ENCODE measurements around the gene BMPER.

The BMPER gene

DNA sequence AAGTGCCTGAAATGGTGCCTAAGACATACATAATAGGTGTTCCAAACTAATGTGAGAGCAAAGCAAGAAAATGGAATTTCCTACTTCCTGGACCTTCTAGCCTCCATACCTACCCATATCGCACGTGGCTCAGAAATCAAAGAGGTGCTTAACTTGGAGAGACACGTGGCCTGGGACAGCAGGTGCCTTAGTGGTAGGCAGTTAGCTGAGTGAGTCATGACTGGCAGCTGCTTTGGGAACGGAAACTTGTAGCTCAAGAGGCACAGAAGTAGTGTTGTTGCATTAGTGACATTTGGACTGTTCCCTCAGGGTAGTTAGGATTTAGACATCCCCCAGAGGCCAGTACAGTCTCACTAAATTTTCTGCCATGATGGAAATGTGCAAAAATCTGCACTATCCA is 12.0 kb upstream of the BMPER start:
- Histone ChIP-seq H3K27ac (ENCODE audit: extremely low read depth, low read depth, low read length) (no peak overlapping the region), H3K9me3 (ENCODE audit: control insufficient read depth, insufficient read depth, low read depth, low read length) (no peaks in the 10 kb centered on the region), H3K4me1 (ENCODE audit: control insufficient read depth, insufficient read depth, low read length) (no peaks in the 10 kb centered on the region), H3K4me3 (ENCODE audit: low read depth, low read length) (no peak overlapping the region), H3K36me3 (ENCODE audit: control insufficient read depth in 2 of 2, insufficient read depth in 1 of 2, low read length in 2 of 2) (no peaks in the 10 kb centered on the region)
- TF ChIP-seq ZNF549 (tag by site-specific recombination; IDR thresholded peaks at IDR 0.05) = no peak
- ChIA-PET CTCF (no interaction called here), POLR2A (no interaction called here)

DNA sequence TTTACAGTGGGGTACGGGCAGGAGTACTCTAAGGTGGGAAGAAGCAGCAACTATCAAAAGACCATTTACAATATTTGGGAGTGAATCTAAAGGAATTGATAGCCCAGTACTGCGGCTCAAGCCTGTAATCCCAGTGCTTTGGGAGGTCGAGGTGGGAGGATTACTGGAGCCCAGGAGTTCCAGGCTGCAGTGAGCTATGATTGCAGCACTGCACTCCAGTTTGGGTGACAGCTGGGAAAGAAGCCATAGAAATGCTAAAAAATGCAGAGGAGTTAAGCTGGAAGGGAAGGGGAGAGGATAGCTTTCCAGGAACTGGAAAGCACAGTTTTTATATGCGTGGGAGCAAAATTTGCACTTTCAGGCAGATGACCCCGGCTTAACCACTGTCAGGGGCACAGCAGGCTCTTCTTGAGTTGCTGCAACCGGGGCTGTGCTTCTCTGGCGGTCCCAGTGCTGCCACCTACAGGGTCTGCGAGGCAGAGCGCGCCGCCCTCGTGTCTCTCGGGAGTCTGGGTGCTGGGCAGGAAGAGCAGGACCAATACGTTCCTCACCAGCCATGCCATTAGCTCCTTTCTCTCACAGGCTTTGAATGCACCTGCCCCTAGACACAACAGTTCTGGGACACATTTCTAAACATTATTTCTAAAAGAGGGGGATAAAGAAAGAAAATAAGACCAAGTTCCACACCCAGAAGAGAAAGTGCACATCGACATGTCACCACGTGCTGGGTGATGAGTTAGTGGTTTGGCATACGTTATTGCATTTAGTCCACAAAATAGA is 10.1 kb upstream of the BMPER start:
- no peaks in the 10 kb centered on the region for H3K4me1 ChIP-seq (ENCODE audit: control insufficient read depth, insufficient read depth, low read length)
- H3K9me3 ChIP-seq (ENCODE audit: control insufficient read depth, insufficient read depth, low read depth, low read length) = no peaks in the 10 kb centered on the region
- no peaks in the 10 kb centered on the region for H3K36me3 ChIP-seq (ENCODE audit: control insufficient read depth in 2 of 2, insufficient read depth in 1 of 2, low read length in 2 of 2)
- CTCF ChIA-PET = interaction anchor here (0.5 to 2.6 kb wide), 44 partner anchors 8 to 1696 kb away, joined by 3 to 28 read pairs (median 3); no protein-coding TSS in a partner anchor
- no peak overlapping the region for H3K4me3 ChIP-seq (ENCODE audit: low read depth, low read length)
- POLR2A ChIA-PET = no interaction called here
- no peak overlapping the region for H3K27ac ChIP-seq (ENCODE audit: extremely low read depth, low read depth, low read length)
- TF ChIP-seq ZNF341 (tag by site-specific recombination; IDR thresholded peaks at IDR 0.05; ENCODE audit: low read depth) (peak; percentile 63), ZNF202 (tag by site-specific recombination; IDR thresholded peaks at IDR 0.05; ENCODE audit: borderline replicate concordance) (no peak), ZNF121 (tag by site-specific recombination; IDR thresholded peaks at IDR 0.05) (no peak), ZBTB20 (tag by site-specific recombination; IDR thresholded peaks at IDR 0.05) (no peak), IKZF3 (tag by site-specific recombination; IDR thresholded peaks at IDR 0.05) (no peak), ZNF677 (tag by site-specific recombination; IDR thresholded peaks at IDR 0.05) (no peak), ZNF10 (tag by site-specific recombination; IDR thresholded peaks at IDR 0.05) (no peak), FEZF1 (tag by site-specific recombination; IDR thresholded peaks at IDR 0.05) (no peak), YY1 (tag by site-specific recombination; IDR thresholded peaks at IDR 0.05) (no peak), ZBTB17 (tag by site-specific recombination; IDR thresholded peaks at IDR 0.05) (no peak), HOXA7 (CRISPR knock-in tag; IDR thresholded peaks at IDR 0.05; ENCODE audit: borderline replicate concordance) (no peak), WT1 (tag by site-specific recombination; IDR thresholded peaks at IDR 0.05) (no peak), ZNF610 (tag by site-specific recombination; IDR thresholded peaks at IDR 0.05; ENCODE audit: borderline replicate concordance) (no peak), ZBTB21 (tag by site-specific recombination; IDR thresholded peaks at IDR 0.05) (no peak), ZNF571 (tag by site-specific recombination; IDR thresholded peaks at IDR 0.05) (no peak), ZNF423 (tag by site-specific recombination; IDR thresholded peaks at IDR 0.05) (no peak), ZNF837 (tag by site-specific recombination; IDR thresholded peaks at IDR 0.05) (no peak), SP3 (tag by site-specific recombination; IDR thresholded peaks at IDR 0.05) (no peak), ZNF169 (tag by site-specific recombination; IDR thresholded peaks at IDR 0.05) (no peak)
- TF ChIP-seq, protein P1, sequence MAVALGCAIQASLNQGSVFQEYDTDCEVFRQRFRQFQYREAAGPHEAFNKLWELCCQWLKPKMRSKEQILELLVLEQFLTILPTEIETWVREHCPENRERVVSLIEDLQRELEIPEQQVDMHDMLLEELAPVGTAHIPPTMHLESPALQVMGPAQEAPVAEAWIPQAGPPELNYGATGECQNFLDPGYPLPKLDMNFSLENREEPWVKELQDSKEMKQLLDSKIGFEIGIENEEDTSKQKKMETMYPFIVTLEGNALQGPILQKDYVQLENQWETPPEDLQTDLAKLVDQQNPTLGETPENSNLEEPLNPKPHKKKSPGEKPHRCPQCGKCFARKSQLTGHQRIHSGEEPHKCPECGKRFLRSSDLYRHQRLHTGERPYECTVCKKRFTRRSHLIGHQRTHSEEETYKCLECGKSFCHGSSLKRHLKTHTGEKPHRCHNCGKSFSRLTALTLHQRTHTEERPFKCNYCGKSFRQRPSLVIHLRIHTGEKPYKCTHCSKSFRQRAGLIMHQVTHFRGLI (tag by site-specific recombination; IDR thresholded peaks at IDR 0.05) = no peak
- TF ChIP-seq, protein P2, sequence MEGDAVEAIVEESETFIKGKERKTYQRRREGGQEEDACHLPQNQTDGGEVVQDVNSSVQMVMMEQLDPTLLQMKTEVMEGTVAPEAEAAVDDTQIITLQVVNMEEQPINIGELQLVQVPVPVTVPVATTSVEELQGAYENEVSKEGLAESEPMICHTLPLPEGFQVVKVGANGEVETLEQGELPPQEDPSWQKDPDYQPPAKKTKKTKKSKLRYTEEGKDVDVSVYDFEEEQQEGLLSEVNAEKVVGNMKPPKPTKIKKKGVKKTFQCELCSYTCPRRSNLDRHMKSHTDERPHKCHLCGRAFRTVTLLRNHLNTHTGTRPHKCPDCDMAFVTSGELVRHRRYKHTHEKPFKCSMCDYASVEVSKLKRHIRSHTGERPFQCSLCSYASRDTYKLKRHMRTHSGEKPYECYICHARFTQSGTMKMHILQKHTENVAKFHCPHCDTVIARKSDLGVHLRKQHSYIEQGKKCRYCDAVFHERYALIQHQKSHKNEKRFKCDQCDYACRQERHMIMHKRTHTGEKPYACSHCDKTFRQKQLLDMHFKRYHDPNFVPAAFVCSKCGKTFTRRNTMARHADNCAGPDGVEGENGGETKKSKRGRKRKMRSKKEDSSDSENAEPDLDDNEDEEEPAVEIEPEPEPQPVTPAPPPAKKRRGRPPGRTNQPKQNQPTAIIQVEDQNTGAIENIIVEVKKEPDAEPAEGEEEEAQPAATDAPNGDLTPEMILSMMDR (tag by site-specific recombination; IDR thresholded peaks at IDR 0.05) = peak; percentile 67
- TF ChIP-seq, protein P3, sequence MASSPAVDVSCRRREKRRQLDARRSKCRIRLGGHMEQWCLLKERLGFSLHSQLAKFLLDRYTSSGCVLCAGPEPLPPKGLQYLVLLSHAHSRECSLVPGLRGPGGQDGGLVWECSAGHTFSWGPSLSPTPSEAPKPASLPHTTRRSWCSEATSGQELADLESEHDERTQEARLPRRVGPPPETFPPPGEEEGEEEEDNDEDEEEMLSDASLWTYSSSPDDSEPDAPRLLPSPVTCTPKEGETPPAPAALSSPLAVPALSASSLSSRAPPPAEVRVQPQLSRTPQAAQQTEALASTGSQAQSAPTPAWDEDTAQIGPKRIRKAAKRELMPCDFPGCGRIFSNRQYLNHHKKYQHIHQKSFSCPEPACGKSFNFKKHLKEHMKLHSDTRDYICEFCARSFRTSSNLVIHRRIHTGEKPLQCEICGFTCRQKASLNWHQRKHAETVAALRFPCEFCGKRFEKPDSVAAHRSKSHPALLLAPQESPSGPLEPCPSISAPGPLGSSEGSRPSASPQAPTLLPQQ (tag by site-specific recombination; IDR thresholded peaks at IDR 0.05) = no peak
- TF ChIP-seq, protein P4, sequence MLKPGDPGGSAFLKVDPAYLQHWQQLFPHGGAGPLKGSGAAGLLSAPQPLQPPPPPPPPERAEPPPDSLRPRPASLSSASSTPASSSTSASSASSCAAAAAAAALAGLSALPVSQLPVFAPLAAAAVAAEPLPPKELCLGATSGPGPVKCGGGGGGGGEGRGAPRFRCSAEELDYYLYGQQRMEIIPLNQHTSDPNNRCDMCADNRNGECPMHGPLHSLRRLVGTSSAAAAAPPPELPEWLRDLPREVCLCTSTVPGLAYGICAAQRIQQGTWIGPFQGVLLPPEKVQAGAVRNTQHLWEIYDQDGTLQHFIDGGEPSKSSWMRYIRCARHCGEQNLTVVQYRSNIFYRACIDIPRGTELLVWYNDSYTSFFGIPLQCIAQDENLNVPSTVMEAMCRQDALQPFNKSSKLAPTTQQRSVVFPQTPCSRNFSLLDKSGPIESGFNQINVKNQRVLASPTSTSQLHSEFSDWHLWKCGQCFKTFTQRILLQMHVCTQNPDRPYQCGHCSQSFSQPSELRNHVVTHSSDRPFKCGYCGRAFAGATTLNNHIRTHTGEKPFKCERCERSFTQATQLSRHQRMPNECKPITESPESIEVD (tag by site-specific recombination; IDR thresholded peaks at IDR 0.05) = no peak
- TF ChIP-seq, protein P5, sequence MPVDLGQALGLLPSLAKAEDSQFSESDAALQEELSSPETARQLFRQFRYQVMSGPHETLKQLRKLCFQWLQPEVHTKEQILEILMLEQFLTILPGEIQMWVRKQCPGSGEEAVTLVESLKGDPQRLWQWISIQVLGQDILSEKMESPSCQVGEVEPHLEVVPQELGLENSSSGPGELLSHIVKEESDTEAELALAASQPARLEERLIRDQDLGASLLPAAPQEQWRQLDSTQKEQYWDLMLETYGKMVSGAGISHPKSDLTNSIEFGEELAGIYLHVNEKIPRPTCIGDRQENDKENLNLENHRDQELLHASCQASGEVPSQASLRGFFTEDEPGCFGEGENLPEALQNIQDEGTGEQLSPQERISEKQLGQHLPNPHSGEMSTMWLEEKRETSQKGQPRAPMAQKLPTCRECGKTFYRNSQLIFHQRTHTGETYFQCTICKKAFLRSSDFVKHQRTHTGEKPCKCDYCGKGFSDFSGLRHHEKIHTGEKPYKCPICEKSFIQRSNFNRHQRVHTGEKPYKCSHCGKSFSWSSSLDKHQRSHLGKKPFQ (tag by site-specific recombination; IDR thresholded peaks at IDR 0.05) = no peak
- TF ChIP-seq, protein P6, sequence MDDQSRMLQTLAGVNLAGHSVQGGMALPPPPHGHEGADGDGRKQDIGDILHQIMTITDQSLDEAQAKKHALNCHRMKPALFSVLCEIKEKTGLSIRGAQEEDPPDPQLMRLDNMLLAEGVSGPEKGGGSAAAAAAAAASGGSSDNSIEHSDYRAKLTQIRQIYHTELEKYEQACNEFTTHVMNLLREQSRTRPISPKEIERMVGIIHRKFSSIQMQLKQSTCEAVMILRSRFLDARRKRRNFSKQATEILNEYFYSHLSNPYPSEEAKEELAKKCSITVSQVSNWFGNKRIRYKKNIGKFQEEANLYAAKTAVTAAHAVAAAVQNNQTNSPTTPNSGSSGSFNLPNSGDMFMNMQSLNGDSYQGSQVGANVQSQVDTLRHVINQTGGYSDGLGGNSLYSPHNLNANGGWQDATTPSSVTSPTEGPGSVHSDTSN (CRISPR knock-in tag; IDR thresholded peaks at IDR 0.05) = peak; percentile 44; the same call in 1 of the 2 replicates
